Measurements from ENCODE around the gene DHX16.

GRCh38 chr6:30614843-30615218 lies 58.0 kb downstream of the DHX16 start:
- TF ChIP-seq CTCF (IDR thresholded peaks at IDR 0.05) (no peak), POLR2AphosphoS5 (IDR thresholded peaks at IDR 0.05; ENCODE audit: low read depth, low read length) (no peak), SIN3A (IDR thresholded peaks at IDR 0.05; ENCODE audit: borderline replicate concordance, insufficient read depth, low read depth, low read length) (no peak), REST (IDR thresholded peaks at IDR 0.05; ENCODE audit: insufficient read depth in 1 of 2, low read depth in 2 of 2, low read length in 1 of 2) (no peak)
